GM19193 (cell line): ENCODE results near the gene IFNGR1.

ENCODE experiments used
- POLR2A ChIP-seq: IDR thresholded peaks from 4 replicates; pipeline ENCODE4 v1.6.1; 2011; ENCODE audit not compliant: insufficient read depth, insufficient read length; ENCODE audit errors: extremely low read depth

Gene IFNGR1

DNA sequence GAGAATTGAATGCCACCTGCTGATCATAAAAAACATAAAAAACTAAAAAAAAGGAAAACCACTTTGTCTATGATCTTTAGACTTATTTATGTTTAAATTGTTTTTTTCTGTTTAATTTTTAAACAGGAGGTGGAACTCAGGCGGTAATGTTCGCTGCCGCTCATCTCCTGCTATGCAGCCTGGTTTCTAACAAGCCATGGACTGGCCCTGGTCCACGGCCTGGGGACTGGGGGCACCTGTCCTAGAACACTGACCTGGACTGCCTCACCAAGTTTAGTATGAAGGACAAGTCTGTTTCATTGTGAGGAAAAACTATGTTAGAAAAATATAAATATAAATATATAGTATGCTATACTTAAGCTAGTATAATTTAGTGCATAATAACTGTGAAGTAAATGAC is 27.0 kb upstream of the IFNGR1 start:
- TF ChIP-seq POLR2A: no peak

GRCh38 chr6:137241481-137242038 is 22.4 kb upstream of the IFNGR1 start:
- no peak for TF ChIP-seq POLR2A

- TF ChIP-seq POLR2A: no peak
Observed at GRCh38 chr6:137240168-137240567, 21.0 kb upstream of the IFNGR1 start.

DNA sequence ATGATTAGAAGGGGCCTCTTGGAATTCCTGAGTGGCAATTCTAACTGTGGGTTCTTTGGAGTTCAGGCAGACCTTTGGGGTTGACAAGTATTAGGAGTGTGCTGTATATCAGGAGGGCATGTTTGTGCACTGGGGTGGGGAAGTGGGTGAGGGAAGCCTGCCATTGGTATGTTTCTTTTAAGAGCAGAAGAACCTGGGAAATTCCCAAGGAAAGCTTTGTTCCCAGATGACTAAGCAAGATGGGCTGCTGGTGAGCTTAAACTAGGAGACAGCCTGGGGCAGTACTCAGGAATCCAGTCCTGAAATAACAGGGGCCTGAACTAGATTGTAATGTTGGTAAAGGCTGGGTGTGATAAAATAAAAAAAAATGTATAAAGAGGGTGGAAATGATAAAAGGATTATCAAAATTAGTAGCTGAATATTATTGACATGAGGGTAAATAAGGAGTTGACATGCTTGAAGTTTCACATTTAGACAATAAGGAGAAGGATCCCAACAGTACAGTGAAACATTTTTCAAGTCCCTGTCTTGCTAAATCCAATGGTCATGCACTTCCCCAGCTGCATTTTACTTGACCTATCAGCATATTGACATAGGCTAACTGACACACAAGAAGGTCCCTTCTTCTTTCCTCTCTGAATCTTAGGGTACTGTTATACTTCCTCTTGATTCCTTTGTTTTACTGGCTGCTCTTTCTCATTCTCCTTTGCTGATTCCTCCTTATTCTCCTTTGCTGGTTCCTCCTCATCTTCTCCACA is 18.4 kb upstream of the IFNGR1 start:
- TF ChIP-seq POLR2A: no peak

- TF ChIP-seq POLR2A: no peak
Observed at GRCh38 chr6:137236581-137237355, 17.6 kb upstream of the IFNGR1 start.

GRCh38 chr6:137235686-137236085 is 16.5 kb upstream of the IFNGR1 start:
- TF ChIP-seq POLR2A: no peak

GRCh38 chr6:137233911-137234863 is 15.0 kb upstream of the IFNGR1 start:
- TF ChIP-seq POLR2A: no peak

- no peak for TF ChIP-seq POLR2A
Observed at GRCh38 chr6:137231895-137232294, 12.7 kb upstream of the IFNGR1 start.

DNA sequence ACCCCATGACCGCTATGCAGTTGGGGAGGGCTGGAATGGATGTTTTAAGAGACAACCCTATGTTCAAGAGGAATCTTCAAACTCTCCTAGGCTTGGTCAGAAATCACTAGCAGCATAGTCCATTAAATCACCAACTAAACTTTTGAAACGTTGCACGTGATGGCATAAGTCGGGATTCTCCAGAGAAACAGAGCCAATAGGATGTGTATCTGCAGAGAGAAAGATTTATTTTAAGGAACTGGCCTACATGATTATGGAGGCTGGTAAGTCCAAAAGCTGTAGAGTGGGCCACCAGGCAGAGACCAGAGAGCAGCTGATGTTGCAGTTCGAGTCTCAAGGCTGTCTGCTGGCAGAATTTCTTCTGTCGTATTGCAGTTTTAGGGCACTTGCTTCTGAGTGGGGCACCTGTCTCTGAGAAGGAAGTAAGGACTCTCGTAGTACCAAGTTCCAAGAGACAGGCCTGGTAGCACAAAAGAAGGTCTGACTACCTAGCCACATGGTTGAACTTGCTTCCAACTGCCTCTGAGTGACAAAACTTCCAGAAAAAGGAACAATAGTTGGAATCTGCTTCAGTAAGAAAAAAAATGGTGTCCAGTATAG is 11.9 kb upstream of the IFNGR1 start:
- no peak for TF ChIP-seq POLR2A

GRCh38 chr6:137230547-137230946 is 11.4 kb upstream of the IFNGR1 start:
- no peak for TF ChIP-seq POLR2A

DNA sequence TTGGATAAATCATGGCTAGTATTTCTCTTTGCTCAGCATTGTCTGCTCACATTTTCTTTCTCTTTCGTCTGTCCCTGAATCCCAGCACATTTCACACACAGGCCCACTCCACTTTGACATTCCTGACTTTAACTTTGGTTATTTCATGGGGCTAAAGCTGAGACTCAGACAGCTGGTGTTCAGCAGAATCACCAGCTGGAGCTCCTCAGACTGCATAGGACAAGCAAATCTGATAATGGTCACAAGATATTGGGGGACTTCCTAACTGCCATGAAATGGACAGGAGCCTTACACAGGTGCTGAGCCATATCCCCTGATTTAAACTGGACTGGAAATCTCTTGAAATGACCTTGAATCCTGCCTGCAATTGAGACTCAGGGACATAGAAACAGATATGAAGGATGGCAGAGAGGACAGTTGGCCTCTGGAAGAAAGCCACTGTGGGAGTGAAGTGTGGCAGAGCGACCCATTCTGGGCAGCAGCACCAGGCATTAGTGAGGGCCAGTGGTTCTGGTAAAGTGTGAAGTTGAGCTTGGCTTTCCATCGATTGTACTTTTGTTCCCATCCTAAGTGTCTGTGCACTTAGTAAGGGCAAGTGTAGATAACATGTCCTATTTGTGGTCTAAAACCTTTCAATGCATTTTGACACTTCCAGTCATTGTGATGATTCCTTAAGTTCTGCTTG is 10.0 kb upstream of the IFNGR1 start:
- TF ChIP-seq POLR2A: no peak

DNA sequence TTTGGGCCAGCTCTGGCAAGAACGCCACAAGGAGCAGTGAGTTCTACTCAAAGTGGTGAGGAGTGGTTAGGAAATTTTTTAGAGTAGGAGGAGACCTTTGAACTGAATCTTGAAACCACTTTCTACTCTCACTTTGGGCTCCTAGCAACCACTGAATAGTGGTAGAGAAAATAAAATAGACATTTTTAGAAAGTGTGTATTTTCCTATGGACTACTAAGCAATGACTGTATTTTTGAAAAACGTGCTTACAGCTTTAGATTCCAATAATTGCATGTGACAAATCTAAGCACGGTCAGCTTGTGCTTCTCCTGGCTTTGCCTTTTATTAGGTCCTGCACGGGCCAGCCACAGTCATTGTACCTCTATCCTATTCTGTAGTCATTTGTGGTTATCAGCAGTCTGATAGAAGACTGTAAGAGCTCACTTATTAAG is 8.7 kb upstream of the IFNGR1 start:
- no peak for TF ChIP-seq POLR2A

GRCh38 chr6:137226697-137227096 is 7.5 kb upstream of the IFNGR1 start:
- no peak for TF ChIP-seq POLR2A

DNA sequence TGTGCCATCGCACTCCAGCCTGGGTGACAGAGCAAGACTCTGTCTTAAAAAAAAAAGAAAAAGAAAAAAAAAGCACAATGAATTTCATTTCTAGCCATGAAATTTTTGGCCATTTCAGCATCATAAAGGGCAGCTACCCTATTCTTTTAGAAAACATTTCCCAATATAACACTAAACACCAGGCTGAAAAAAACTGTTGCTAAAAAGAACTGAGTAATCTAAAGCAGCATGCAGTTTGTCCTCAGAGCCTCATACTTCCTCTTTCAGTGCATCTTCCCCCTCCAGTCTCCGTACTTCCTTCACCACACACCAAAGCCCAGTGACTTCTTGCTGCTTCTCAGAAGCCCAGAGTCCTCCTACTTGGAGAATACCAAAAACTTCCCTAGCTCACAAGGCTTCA is 5.6 kb upstream of the IFNGR1 start:
- TF ChIP-seq POLR2A: no peak
